ENCODE data around the gene CREG2.

The CREG2 gene

GRCh38 chr2:101387151-101387834 is at the start of gene CREG2:
TSS of gene CREG2 (minus strand) at chr2:101387503. CDS start at chr2:101387457, 46 bp downstream.
- peak; percentile 39 for DNase-seq (ENCODE audit: low read depth)

- no peak for DNase-seq (ENCODE audit: low read depth)
Observed at GRCh38 chr2:101435001-101435862, 47.9 kb upstream of the CREG2 start.

DNA sequence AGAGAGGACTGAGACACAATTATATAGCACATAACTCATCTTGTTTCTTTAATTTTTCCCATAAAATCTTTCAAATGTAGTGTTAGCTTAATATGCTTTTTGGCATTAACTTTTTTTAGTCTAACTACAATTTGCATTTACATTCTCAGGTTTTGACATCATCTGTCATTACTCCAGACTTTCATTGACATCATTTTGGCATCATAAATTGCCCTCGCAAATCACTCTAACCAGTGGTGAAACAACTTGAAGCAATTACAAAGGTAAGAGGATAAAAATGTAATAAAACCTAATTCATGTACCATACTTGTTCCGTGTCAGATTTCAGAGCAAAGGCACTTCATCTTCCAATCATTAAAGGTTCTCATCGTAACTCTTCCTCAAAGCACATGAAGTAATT is 46.2 kb upstream of the CREG2 start:
- DNase-seq (ENCODE audit: low read depth) = no peak

DNA sequence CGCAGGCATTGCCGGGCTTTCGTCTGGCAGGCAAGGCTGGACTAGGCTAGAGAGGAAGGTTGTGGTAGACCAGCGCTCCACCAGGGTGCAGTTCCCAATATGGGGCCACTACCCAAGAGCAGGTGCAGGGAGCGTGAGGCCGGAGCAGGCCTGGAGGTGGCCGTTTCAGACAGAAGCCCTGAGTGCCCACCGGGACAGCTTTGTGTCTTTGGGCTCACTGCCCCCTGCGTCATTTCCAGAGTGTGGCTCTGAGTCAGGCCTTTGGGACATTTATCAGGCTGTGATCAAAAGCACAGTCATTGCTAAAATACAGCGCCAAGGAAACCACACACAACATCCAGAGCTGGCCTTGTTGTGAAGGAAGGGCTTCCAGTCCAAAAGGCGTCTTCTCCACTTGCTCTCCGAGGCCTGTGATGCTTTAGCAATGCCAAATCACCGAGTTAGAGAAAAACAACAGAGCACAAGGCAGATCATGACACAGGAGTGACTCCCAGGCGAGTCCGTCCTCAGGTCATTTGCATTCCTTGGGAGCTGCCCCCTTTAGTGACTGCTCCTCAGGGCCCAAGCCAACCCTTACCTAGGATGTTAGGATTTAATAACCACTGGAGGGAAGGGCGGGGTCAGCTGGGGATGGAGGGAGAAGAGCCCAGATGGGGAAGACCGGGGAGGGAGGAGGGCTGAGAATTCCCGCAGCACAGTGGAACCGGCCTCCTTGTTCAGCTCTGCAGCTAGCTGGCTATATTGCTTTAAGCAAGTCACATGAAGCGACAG is 45.3 kb upstream of the CREG2 start:
- no peak for DNase-seq (ENCODE audit: low read depth)

DNA sequence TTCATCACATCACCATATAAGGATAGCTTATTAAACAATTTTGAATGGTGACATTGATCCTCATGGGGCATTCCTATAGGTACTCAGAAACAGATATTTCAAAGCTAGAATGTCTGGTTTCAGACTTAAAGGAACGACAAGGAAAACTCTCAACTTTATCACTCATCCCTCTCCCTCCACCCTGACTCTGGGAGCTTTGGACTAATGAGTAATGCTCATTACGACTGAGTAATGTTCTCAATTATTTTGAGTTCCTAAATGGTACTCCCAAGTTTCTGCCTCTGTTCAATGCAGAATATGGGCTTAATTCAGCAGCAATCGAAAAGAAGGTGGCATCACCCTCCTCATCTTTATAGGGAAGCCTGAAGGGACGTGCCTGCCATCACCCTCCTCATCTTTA is 44.2 kb upstream of the CREG2 start:
- no peak for DNase-seq (ENCODE audit: low read depth)

- DNase-seq (ENCODE audit: low read depth) = no peak
Observed at GRCh38 chr2:101430156-101430555, 42.9 kb upstream of the CREG2 start.

GRCh38 chr2:101429453-101429852 is 42.1 kb upstream of the CREG2 start:
- DNase-seq (ENCODE audit: low read depth) = no peak

DNA sequence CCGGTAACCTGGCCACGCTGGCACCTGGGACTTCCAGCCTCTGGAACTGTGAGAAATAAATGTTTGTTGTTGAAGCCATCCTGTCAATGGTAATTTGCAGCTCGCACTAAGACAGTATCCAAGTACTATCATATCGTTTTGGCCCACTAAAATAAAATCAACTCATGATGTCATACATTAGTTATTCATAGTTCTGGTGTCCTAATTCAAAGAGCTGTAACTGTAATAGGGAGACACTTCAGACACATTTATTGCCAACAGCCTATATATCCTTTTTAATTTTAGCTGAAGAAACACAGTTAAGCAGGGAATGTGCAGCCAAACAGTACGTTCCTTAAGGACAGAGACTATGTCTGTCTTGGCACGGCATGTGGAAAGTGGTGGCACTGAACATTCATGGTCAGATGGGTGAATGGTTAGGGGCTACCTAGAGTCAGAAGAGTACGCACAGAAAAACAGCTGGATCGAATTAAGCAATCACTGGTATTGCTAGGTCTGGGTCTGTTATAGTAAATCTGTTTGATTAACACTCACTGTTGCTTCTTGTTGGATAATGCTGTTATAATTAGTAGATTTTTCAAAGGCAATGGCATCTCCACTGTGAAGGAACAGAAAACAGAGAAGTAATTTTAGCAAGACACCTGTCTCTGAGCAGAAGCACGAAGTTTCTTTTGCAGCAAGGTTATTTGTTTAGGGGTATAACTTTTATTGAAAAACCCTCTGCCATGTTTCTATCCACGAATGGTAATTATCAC is 41.3 kb upstream of the CREG2 start:
- DNase-seq (ENCODE audit: low read depth) = no peak

DNA sequence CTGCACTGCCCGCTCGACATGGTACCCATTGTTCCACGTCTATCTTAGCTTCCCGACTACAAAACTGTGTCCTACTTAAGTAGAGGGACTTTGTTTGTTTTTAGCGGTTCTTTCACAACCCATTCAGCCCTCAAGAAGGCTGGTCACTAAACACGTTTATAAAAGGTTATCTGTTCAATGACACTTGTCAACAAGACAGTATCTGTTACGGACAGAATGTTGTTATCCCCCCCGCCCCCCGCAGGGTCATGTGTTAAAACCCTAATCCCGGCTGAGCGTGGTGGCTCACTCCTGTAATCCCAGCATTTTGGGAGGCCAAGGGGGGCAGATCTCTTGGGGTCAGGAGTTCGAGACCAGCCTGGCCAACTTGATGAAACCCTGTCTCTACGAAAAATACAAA is 40.4 kb upstream of the CREG2 start:
- DNase-seq (ENCODE audit: low read depth) = no peak

DNA sequence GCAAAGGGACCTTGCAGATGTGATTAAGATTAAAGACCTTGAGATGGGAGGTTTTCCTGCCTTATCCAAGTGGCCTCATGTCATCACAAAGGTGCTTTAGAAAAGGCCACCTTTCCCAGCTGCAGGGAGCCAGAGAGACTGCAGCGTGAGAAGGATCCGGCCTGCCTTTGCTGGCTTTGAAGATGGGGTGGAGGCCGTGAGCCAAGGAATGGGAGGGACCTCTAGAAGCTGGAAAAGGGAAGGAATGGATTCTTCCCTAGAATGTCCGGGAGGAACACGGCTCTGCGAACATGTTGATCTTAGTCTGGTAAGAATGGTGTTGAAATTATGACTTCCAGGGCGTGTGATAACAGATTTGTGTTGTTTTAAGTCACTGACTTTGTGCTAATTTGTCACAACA is 39.9 kb upstream of the CREG2 start:
- no peak for DNase-seq (ENCODE audit: low read depth)

DNA sequence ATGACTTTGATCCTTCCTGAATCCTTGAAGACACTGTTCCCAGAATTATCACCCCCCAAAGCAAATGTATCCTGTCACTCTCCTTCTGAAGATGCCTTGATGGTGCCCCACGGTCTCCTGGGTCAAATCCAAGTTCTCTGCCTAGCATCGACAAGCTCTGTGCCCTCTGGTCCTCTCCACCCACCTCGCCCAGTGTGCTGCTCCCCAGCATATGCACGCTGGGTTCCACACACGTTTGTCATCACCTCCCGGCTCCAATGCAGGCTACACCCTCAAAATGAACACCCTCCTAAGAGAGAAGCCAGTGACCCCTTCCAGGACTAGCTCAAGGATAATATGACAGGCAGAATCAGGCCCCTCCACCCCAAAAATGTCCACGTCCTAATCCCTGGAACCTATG is 39.5 kb upstream of the CREG2 start:
- no peak for DNase-seq (ENCODE audit: low read depth)

DNA sequence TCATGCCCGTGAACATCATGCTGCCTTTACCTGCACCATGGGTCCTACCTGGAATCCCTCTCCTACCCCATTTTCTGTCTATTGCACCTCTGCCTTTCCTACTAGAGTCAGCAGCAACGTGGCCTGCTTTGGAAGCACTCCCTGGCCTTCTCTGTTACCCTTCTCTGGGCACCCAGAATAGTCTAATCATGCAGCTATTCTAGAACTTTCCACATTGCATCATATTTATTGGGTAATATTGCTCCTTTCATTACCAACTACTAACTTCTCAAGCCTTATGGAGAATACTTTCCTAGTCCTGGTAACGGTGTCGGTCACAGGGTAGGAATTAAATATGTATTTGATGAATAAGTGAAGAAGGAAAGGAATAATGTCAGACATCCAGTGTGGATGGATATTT is 33.3 kb upstream of the CREG2 start:
- no peak for DNase-seq (ENCODE audit: low read depth)

DNA sequence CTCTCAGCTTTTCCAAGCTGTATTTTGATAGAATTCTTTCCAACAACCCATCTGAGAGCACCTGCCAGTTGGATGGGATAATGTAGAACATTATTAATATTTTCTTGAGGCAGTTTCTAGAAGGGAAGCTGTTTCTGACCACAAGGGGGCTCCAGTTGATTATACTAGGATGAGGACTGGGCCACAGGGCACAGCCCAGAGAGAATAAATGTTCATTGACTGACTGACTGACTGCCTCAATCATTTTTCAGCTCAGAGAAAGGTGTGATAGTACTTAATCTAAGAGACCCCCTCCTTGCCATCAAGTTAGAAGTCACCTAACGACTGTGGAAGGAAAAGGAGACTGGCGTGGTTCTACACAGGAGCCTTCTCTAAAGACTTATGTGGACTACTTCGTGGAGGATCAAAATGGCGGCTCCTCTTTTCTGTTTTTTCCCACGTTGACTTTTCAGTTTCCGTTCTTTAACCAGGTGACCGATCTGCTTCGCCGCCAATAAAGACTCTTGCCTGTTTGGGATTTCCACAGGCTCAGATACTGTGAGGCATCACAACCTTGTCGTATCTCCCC is 31.9 kb upstream of the CREG2 start:
- DNase-seq (ENCODE audit: low read depth) = peak; percentile 15

DNA sequence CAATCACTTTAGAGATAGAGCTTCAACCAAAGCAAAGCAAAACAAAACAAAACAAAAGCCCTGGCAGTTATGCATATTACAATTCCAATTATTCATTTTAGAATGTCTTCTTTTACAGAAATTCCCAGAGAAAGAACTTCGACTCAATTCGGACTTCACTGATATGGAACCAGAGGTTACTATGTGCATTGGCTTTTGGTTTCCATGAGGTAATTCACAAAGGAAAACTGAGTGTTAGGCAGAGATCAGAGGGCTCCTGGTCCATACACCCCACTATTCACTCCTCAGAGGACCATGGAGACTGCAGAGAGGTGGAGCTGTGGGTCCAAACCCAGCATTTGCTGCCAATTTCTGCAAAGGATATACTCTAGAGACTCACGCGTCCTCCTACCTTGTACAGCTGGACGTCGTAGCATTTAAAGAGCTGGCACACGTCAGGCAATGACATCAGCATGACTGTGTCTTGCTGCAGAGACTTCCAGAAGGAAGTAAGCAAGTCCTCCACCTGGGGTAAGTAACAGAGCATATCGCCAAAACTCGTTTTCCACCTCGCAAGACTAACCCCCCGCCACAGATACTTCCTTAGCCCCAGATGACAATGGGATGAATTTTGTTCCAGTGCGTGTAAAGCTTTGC is 31.3 kb upstream of the CREG2 start:
- no peak for DNase-seq (ENCODE audit: low read depth)

DNA sequence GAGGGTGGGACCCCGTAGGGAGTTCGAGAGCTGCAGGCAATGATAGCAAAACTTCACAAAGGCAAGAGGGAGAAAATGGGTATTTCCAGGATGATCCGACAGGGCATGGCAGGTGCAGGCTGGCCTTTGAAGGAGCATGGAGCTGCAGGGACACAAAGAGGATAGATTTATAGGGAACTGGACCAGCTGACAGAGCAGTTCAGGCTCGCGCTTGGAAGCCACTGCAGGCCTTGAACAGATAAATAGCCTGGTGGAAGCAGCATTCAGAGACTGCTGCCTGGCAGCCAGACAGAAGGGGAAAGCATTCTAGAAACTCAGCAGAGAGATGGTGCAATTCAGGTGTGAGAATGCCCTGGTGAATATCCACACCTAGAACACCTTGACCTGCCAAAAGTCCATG is 29.3 kb upstream of the CREG2 start:
- DNase-seq (ENCODE audit: low read depth) = no peak

GRCh38 chr2:101415884-101416283 is 28.6 kb upstream of the CREG2 start:
- no peak for DNase-seq (ENCODE audit: low read depth)

GRCh38 chr2:101415220-101415619 is 27.9 kb upstream of the CREG2 start:
- no peak for DNase-seq (ENCODE audit: low read depth)

DNA sequence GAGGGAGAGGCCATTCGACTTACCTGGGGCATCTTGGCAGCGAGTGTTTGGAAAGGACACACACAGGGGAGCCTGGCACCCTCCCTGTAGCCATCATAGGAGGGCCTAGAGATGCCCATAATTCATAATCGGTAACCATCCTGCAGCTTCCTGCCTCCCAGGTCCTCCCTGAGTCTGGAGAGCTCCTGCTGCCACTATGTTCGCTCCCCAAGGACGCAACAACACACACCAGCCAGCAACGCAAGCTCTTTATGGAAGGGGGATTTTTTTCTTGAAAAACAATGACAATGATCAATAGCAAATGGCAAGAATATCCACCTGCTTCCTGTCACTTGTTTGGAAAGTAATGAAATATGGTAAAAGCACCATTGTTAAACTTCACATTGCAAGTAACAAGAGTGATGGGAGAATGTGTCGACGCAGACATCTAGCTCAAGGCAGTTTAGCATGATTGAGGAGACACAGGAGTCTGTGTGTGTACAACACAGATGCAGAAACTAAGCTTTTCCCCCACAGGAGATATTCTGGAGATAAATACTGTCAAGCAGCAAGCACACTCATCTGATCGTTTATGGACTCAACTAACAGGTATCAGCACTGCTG is 24.9 kb upstream of the CREG2 start:
- no peak for DNase-seq (ENCODE audit: low read depth)

DNA sequence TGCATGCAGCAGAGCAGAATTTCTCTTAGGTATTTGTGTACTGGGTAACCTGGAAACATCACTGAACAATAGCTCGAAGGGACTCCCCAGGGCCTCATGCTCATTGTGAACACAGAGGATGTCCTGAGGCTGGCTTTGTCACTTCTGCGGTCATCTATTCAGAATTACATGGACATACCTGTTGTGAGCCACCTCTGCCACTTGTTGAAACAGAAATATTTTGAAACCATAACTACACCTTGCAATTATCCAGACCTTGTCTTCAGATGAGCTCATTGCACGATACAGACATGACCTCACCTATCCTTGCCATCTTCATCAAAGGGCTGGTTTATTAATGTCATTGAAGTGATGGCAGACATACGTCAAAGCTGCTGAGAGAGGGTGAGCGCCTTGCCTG is 23.4 kb upstream of the CREG2 start:
- no peak for DNase-seq (ENCODE audit: low read depth)

GRCh38 chr2:101410114-101410513 is 22.8 kb upstream of the CREG2 start:
- no peak for DNase-seq (ENCODE audit: low read depth)

GRCh38 chr2:101409699-101410098 is 22.4 kb upstream of the CREG2 start:
- DNase-seq (ENCODE audit: low read depth) = no peak

Data from T-helper 22 cell (primary cell).